A673 (cell line): ENCODE data around the gene MUC12.

Experiments
- CTCF ChIP-seq: fragments of 300-800, 200-600 bp; sonication (generic); conservative IDR thresholded peaks from 2 replicates; pipeline ENCODE4 v1.5.1; 2017; ENCODE audit warnings: low read depth, mild to moderate bottlenecking, antibody characterized with exemption, low read length, moderate library complexity, mixed read lengths
- EZH2 ChIP-seq: fragments of 200-600 bp; sonication (generic); IDR thresholded peaks from 2 replicates; pipeline ENCODE4 v1.6.1; 2017; ENCODE audit warnings: borderline replicate concordance, low read depth, mild to moderate bottlenecking, mixed read lengths, antibody characterized with exemption, low read length; ENCODE audit not compliant: poor library complexity, severe bottlenecking

GRCh38 chr7:100959894-100960293 lies 9.5 kb upstream of the MUC12 start:
- TF ChIP-seq CTCF: no peak
- TF ChIP-seq EZH2: no peak
